Fibroblast of gingiva (primary cell): ENCODE measurements around the gene CLEC16A.

Source experiments
- DNase-seq: peaks from one replicate; pipeline ENCODE4 v3.0.0-alpha.2; 2011; ENCODE audit warnings: low read depth

Gene CLEC16A, protein sequence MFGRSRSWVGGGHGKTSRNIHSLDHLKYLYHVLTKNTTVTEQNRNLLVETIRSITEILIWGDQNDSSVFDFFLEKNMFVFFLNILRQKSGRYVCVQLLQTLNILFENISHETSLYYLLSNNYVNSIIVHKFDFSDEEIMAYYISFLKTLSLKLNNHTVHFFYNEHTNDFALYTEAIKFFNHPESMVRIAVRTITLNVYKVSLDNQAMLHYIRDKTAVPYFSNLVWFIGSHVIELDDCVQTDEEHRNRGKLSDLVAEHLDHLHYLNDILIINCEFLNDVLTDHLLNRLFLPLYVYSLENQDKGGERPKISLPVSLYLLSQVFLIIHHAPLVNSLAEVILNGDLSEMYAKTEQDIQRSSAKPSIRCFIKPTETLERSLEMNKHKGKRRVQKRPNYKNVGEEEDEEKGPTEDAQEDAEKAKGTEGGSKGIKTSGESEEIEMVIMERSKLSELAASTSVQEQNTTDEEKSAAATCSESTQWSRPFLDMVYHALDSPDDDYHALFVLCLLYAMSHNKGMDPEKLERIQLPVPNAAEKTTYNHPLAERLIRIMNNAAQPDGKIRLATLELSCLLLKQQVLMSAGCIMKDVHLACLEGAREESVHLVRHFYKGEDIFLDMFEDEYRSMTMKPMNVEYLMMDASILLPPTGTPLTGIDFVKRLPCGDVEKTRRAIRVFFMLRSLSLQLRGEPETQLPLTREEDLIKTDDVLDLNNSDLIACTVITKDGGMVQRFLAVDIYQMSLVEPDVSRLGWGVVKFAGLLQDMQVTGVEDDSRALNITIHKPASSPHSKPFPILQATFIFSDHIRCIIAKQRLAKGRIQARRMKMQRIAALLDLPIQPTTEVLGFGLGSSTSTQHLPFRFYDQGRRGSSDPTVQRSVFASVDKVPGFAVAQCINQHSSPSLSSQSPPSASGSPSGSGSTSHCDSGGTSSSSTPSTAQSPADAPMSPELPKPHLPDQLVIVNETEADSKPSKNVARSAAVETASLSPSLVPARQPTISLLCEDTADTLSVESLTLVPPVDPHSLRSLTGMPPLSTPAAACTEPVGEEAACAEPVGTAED

DNA sequence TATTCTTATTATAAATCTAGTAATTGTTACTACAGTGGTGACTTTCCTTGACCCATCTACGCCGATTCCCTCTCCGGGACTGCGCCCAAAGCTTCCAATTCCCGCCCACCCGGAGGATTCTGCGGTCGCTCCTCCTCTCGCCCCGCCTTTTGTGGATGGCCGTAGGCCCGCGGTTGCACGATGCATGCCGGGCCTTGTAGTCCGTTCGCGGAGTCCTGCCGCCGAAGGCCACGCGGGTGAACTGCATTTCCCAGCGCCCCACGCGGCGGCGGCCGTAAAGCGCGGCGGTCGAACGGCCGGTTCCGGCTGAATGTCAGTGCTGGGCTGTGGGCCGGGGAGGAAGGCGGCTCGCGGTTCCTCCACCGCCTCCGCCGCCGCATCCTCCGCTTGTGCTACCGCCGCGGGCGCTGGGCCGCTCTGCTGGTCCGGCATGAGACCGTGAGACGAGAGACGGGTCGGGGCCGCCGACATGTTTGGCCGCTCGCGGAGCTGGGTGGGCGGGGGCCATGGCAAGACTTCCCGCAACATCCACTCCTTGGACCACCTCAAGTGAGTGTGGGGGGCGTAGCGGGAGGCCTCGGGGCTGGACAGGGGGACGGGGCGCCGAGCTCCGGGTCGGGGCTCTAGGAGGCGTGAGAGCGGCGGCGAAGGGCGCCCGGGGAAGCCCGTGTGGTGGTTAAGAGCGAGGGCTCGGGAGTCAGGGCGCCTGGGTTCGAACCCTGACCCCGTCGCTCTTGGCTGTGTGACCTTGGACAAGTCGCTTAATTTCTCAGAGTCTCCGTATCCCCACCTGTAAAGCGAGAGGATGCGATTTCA is at the start of gene CLEC16A:
Gene CLEC16A, plus strand, starts transcription at position 316 of the 816 bp plus-strand sequence. Its CDS starts 154 bp downstream, at position 470.
- DNase-seq: peak; percentile 97

DNA sequence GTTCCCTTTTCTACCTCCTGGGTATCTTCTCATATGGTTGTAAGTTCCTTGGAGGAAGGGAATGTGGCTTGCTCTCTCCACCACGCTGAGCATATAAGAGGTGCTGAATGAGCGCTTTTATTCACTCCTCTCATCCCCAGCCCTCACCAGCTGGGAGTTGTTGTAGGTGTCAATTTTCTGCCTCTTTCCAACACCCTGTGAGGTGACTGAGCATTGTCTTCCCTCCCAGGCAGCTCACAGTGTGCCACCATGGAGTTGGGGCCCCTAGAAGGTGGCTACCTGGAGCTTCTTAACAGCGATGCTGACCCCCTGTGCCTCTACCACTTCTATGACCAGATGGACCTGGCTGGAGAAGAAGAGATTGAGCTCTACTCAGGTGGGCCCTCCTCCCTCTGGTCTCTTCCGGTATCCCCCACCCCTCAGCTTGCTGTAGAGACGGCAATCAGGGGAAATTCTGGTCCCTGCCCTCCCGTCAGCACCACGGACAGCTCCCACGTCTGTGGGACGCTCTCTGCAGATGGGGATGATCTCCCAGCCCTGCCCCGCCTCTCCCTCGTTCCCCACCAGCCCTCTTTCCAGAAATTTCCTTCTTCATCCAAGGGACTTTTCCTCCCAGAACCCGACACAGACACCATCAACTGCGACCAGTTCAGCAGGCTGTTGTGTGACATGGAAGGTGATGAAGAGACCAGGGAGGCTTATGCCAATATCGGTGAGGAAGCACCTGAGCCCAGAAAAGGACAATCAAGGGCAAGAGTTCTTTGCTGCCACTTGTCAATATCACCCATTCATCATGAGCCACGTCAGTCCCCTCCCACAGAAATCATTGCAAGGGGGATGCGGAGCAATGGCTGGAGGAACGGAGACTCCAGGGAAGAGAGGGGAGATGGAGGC is 49.1 kb upstream of the CLEC16A start:
- DNase-seq: no peak

DNA sequence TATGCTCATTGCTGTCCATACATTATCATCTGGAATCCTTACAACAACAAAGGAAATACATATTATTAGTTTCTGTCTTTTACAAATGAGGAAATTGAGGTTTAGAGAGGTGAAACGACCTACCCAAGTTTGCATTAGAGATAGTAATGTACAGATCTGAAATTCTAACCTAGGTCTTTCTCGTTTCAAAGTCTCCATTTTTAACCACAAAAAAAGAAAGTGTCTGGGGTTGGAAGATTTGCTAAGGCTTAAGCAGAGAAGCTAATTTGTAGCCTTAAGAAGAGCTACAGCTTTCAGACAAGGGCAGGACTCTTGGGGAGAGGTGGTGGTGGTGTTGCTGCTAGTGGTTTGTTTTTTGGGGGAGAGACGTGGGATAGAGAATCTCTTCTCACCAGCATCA is 48.2 kb upstream of the CLEC16A start:
- no peak for DNase-seq

DNA sequence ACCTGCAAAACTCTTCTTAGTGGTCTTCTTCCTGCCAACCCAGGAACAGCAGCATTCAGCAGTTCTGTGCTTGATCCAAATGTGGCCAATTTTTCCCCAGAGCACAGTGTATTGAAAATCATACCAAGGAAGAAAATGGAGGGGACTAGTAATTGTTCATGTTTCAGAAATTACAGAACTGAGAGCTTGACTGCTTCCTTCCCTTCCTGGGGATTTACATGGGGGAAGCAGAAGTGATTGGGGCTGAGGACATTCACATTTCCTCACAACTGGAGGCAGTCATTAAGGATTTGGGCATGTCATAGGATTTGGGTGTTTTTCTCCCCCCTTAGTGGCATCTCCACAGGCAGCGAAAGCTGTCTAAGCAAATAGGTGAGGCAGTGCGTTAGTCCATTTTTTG is 47.6 kb upstream of the CLEC16A start:
- no peak for DNase-seq

DNA sequence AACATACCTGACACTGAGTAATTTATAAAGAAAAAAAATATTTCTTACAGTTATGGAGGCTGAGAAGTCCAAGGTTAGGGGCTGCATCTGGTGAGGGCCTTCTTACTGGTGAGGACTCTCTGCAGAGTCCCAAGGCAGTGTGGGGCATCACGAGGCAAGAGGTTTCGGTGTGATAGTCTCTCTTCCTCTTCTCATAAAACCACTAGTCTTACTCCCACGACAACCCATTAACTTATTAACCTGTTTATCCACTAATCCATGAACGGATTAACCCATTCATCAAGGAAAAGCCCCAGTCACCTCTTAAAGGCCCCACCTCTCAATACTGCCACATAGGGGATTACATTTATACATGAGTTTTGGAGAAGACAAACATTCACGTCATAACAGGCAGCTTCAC is 47.2 kb upstream of the CLEC16A start:
- DNase-seq: no peak

DNA sequence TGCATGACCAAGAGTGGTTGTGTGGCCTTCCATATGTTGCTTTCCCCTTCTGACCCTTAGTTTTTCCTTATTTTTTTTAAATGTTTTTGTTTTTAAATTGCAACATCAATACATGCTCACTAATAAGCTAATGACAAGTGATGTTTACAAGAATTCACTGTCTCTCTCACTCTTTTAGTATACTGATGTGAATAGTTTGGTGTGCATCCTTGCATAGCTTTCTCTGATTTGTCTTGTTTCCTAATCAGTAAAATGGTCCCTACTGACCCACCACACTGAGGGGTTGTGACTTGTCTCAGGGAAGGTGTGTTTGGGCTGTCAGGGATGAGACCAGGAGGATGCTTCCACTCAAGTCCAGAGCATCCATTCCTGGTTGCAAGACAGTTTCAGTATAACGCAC is 41.4 kb upstream of the CLEC16A start:
- no peak for DNase-seq

DNA sequence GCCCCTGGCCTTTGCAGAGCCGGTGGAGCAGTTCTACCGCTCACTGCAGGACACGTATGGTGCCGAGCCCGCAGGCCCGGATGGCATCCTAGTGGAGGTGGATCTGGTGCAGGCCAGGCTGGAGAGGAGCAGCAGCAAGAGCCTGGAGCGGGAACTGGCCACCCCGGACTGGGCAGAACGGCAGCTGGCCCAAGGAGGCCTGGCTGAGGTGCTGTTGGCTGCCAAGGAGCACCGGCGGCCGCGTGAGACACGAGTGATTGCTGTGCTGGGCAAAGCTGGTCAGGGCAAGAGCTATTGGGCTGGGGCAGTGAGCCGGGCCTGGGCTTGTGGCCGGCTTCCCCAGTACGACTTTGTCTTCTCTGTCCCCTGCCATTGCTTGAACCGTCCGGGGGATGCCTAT is 37.9 kb upstream of the CLEC16A start:
- no peak for DNase-seq

DNA sequence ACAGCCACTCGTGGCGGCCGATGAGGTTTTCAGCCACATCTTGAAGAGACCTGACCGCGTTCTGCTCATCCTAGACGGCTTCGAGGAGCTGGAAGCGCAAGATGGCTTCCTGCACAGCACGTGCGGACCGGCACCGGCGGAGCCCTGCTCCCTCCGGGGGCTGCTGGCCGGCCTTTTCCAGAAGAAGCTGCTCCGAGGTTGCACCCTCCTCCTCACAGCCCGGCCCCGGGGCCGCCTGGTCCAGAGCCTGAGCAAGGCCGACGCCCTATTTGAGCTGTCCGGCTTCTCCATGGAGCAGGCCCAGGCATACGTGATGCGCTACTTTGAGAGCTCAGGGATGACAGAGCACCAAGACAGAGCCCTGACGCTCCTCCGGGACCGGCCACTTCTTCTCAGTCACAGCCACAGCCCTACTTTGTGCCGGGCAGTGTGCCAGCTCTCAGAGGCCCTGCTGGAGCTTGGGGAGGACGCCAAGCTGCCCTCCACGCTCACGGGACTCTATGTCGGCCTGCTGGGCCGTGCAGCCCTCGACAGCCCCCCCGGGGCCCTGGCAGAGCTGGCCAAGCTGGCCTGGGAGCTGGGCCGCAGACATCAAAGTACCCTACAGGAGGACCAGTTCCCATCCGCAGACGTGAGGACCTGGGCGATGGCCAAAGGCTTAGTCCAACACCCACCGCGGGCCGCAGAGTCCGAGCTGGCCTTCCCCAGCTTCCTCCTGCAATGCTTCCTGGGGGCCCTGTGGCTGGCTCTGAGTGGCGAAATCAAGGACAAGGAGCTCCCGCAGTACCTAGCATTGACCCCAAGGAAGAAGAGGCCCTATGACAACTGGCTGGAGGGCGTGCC is 37.2 kb upstream of the CLEC16A start:
- no peak for DNase-seq

DNA sequence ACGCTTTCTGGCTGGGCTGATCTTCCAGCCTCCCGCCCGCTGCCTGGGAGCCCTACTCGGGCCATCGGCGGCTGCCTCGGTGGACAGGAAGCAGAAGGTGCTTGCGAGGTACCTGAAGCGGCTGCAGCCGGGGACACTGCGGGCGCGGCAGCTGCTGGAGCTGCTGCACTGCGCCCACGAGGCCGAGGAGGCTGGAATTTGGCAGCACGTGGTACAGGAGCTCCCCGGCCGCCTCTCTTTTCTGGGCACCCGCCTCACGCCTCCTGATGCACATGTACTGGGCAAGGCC is 36.7 kb upstream of the CLEC16A start:
- DNase-seq: no peak

DNA sequence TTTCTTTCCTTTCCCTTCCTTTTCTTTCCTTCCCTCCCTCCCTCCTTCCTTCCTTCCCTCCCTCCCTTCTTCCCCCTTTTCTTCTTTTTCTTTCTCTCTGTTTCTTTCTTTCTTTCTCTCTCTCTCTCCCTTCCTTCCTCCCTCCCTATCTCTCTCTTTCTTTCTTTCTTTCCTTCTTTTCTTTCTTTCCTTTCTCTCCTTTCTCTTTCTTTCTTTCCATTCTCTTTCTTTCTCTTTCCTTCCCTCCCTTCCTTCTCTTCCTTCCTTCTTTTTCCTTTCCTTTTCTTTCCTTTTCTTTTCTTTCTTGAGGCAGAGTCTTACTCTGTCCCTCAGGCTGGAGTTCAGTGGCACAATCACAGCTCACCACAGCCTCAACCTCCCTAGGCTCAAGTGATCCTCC is 33.1 kb upstream of the CLEC16A start:
- no peak for DNase-seq

- DNase-seq: no peak
Measured at GRCh38 chr16:10916534-10916933, 27.8 kb upstream of the CLEC16A start.

DNA sequence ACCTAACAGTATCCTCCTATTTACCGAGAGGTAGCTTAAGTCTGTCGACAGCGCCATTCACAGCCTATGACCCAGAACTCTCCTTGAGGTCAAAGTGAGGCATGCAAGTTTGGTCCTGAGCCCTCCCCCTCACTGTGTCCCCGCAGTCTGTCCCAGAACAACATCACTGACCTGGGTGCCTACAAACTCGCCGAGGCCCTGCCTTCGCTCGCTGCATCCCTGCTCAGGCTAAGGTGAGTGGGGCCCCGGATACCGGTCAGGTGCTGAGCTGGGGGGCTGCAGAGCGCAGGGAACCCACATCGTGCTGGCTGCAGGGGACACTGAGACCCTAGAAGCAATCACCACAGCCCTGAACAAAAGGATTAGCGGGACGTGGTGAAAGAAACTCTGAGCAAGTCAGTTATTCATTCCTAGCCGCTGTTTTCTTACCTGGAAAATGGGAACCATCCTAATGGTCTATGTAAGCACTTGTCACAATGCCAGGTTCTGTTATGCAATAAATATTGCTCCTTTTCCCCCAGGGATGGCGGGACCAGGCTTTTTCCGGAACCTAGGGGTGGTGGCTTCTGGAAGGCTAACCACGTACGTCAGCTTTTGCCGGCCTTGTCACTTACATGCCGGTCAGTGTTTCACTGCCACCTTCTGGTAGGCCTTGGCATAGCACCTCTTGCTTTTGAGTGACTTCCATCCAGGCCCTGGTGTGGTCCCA is 25.9 kb upstream of the CLEC16A start:
- peak; percentile 91 for DNase-seq

DNA sequence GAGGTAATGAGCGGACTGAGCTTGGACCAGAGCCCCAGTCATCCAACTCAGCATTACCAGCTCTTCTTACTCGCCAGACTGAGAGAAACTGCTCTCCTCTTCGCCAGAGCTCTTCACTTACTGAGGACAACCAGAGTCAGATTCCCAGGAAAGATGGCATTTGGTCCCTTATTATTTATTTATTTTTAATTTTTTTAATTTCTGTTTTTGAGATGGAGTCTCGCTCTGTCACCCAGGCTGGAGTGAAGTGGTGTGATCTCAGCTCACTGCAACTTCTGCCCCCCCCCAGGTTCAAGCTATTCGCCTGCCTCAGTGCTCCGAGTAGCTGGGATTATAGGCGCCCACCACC is 25.4 kb upstream of the CLEC16A start:
- no peak for DNase-seq

DNA sequence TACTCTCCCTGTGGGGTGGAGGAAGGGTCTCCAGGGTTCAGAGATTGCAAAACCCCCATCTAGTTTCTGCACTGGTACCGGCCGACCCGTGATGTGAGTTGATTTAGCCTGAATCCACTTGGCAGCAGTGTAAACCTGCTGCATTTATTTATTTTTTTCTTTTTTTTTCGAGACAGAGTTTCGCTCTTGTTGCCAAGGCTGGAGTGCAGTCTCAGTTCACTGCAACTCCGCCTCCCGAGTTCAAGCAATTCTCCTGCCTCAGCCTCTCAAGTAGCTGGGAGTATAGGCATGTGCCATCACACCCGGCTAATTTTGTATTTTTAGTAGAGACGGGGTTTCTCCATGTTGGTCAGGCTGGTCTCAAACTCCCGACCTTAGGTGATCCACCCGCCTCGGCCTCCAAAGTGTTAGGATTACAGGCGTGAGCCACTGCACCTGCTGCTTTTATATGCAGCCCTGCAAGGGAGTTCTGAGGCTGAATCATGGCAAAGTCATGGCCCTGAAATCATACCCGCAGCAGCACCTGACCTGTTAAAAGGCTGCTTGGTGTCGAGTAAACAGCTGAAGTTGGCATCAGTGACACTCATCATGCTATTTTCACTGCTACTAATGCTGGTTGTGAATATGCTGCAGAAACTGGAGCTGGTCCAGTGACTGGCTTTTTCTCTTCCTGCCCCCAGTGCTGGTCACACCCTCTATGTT is 23.5 kb upstream of the CLEC16A start:
- DNase-seq: no peak

- no peak for DNase-seq
Measured at GRCh38 chr16:10921536-10922327, 22.6 kb upstream of the CLEC16A start.

GRCh38 chr16:10922328-10923145 is 21.8 kb upstream of the CLEC16A start:
- peak; percentile 53 for DNase-seq

DNA sequence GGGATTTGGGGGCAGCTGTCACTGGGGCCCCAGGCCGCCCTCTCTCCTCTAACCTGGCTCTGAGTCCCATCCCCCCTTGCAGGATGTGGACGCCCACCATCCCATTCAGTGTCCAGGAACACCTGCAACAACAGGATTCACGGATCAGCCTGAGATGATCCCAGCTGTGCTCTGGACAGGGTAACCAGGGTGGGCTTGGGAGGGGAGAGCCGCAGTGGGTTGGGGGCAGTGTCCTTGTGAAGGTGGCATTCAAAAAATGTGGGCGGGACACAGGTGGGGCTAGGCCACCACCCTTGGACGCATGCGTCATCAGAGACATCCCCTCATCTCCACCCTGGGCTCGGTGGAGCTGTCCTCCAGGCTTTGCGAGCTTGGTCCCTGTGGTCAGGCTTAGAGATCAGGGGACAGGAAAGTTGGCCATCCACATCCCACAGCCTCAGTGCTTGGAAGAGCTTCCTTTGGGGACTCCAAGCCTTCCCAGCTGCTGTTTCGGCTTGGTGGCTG is 21.2 kb upstream of the CLEC16A start:
- DNase-seq: no peak
